Stomach (tissue), 19 donors: Measurements from ENCODE around the gene KNOP1. TPM values are rescaled to one million over a fixed set of nuclear protein-coding genes. Genes with fewer than 3 reads are reported as not detected.
A peak's percentile ranks its signal among the peaks of the same experiment; 100 is the strongest.

ENCODE experiments used
- DNase-seq, 2 donors: peaks; one replicate each; pipeline versions ENCODE4 v3.0.0 to v3.0.0-alpha.2; 2013 to 2019
- H3K27ac ChIP-seq, 5 donors: fragments of 200-600 bp in 4 of 5; sonication (generic) in 4 of 5; one replicate each; pipeline ENCODE4 v1.5.1; 2013 to 2019; ENCODE audit warnings: mild to moderate bottlenecking in 1 of 5, moderate library complexity in 1 of 5
- H3K27me3 ChIP-seq, 3 donors: fragments of 200-600 bp; sonication (generic); one replicate each; pipeline ENCODE4 v1.5.1; 2017 to 2019; ENCODE audit warnings: mixed run types in 1 of 3
- H3K36me3 ChIP-seq, 4 donors: fragments of 200-600 bp; sonication (generic); 1 replicate in 3 of 4; 2 replicates in 1 of 4; pipeline ENCODE4 v1.5.1; 2016 to 2019
- H3K4me1 ChIP-seq, 4 donors: fragments of 200-600 bp; sonication (generic); one replicate each; pipeline ENCODE4 v1.5.1; 2016 to 2019
- H3K4me3 ChIP-seq, 4 donors: fragments of 200-600 bp; sonication (generic) in 3 of 4; one replicate each; pipeline ENCODE4 v1.5.1; 2016 to 2019; ENCODE audit warnings: mild to moderate bottlenecking in 1 of 4
- H3K9me3 ChIP-seq, 4 donors: fragments of 200-600 bp; sonication (generic); one replicate each; pipeline ENCODE4 v1.5.1; 2016 to 2019
- EP300 ChIP-seq: sonication (generic); formaldehyde crosslinking; IDR thresholded peaks from one replicate; pipeline ENCODE4 v1.6.1; 2017; ENCODE audit warnings: antibody characterized with exemption
- POLR2A ChIP-seq, 4 donors: fragments of 450-650 bp; IDR thresholded peaks; one replicate each; pipeline ENCODE4 v1.6.1; 2016; ENCODE audit warnings: antibody characterized with exemption in 4 of 4, control low read depth in 2 of 4, mild to moderate bottlenecking in 1 of 4, moderate library complexity in 1 of 4
- POLR2AphosphoS5 ChIP-seq, 3 donors: sonication (generic); formaldehyde crosslinking; IDR thresholded peaks; one replicate each; pipeline ENCODE4 v1.6.1; 2016; ENCODE audit warnings: antibody characterized with exemption in 3 of 3
- WGBS, 5 donors: extraction: QIAGEN DNeasy Blood & Tissue Kit in 3 of 5; methylation state at CpG; one replicate each; pipeline versions ENCODE4 v1.1.5 to v1.1.7; 2013 to 2018; 5-methylcytosine and 5-hydroxymethylcytosine counted together
- intact Hi-C: fragments of 100-400 bp; cut with DNase I; formaldehyde crosslinking; loops from one replicate; pipeline ENCODE4 v1.15.1; 2023; ENCODE audit warnings: low total_unique reads
- long read RNA-seq, 10 donors: transcript quantifications; one replicate each; lab custom pipeline, GENCODE V29; 2026
- polyA plus RNA-seq, 3 donors: library from polyadenylated mRNA; stranded (reverse); fragments of 200-250 nt; gene quantifications; one replicate each; pipeline ENCODE4 v1.2.3, GENCODE V29; 2013
- total RNA-seq, 5 donors: library from RNA; depleted of rRNA; stranded (reverse); fragments of >200 nt; gene quantifications; one replicate each; pipeline versions ENCODE4 v1.1.0 to v1.2.3, GENCODE V29; 2014 to 2016
- TF ChIP-seq, protein P1 (sequence below), 7 experiments: fragments of 450-650 bp in 4 of 7; fragments of 200-600 bp in 3 of 7; sonication (generic) in 3 of 7; IDR thresholded peaks; one replicate each; pipeline ENCODE4 v1.5.1; 2016 to 2019; ENCODE audit warnings: antibody characterized with exemption in 7 of 7, control low read depth in 2 of 7, mild to moderate bottlenecking in 1 of 7
- donor health status: healthy with polysubstance abuse.
- donor health status: Bipolar disorder and iron deficiency.
- donor health status: healthy.

KNOP1 gene, protein sequence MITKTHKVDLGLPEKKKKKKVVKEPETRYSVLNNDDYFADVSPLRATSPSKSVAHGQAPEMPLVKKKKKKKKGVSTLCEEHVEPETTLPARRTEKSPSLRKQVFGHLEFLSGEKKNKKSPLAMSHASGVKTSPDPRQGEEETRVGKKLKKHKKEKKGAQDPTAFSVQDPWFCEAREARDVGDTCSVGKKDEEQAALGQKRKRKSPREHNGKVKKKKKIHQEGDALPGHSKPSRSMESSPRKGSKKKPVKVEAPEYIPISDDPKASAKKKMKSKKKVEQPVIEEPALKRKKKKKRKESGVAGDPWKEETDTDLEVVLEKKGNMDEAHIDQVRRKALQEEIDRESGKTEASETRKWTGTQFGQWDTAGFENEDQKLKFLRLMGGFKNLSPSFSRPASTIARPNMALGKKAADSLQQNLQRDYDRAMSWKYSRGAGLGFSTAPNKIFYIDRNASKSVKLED
- total RNA-seq (10 to 100 TPM in 4 of 5 donors, 1 to 10 TPM in 1; 7.2 to 26.3 (median 14.2) TPM), polyA plus RNA-seq (10 to 100 TPM in 2 of 3 donors, 1 to 10 TPM in 1; 9.6 to 15.1 (median 12.1) TPM)
- long read RNA-seq, donor 1, partial matches to known transcripts, result 6 of 6 reads
- long read RNA-seq, donor 1, other reads (novel, unspliced or antisense), result 0 of 6 reads
- long read RNA-seq, donor 2, full-length matches to known transcripts, result 3 of 10 reads
- long read RNA-seq, donor 2, partial matches to known transcripts, result 7 of 10 reads
- long read RNA-seq, donor 2, other reads (novel, unspliced or antisense), result 0 of 10 reads
- long read RNA-seq, donor 3, full-length matches to known transcripts, result 3 of 12 reads
- long read RNA-seq, donor 3, partial matches to known transcripts, result 9 of 12 reads
- long read RNA-seq, donor 3, other reads (novel, unspliced or antisense), result 0 of 12 reads
- long read RNA-seq, donor 4, full-length matches to known transcripts, result 1 of 1 reads
- long read RNA-seq, donor 4, partial matches to known transcripts, result 0 of 1 reads
- long read RNA-seq, donor 4, other reads (novel, unspliced or antisense), result 0 of 1 reads
- long read RNA-seq, donor 5, partial matches to known transcripts, result 11 of 11 reads
- long read RNA-seq, donor 5, other reads (novel, unspliced or antisense), result 0 of 11 reads
- long read RNA-seq, donor 6, full-length matches to known transcripts, result 10 of 69 reads
- long read RNA-seq, donor 6, partial matches to known transcripts, result 32 of 69 reads
- long read RNA-seq, donor 6, other reads (novel, unspliced or antisense), result 27 of 69 reads
- long read RNA-seq, donor 7, partial matches to known transcripts, result 14 of 15 reads
- long read RNA-seq, donor 7, other reads (novel, unspliced or antisense), result 0 of 15 reads
- long read RNA-seq, donor 8, full-length matches to known transcripts, result 2 of 15 reads
- long read RNA-seq, donor 8, partial matches to known transcripts, result 13 of 15 reads
- long read RNA-seq, donor 8, other reads (novel, unspliced or antisense), result 0 of 15 reads
- long read RNA-seq, donor 9, partial matches to known transcripts, result 11 of 11 reads
- long read RNA-seq, donor 9, other reads (novel, unspliced or antisense), result 0 of 11 reads
- long read RNA-seq, donor 10, full-length matches to known transcripts, result 1 of 1 reads
- long read RNA-seq, donor 10, partial matches to known transcripts, result 0 of 1 reads
- long read RNA-seq, donor 10, other reads (novel, unspliced or antisense), result 0 of 1 reads

DNA sequence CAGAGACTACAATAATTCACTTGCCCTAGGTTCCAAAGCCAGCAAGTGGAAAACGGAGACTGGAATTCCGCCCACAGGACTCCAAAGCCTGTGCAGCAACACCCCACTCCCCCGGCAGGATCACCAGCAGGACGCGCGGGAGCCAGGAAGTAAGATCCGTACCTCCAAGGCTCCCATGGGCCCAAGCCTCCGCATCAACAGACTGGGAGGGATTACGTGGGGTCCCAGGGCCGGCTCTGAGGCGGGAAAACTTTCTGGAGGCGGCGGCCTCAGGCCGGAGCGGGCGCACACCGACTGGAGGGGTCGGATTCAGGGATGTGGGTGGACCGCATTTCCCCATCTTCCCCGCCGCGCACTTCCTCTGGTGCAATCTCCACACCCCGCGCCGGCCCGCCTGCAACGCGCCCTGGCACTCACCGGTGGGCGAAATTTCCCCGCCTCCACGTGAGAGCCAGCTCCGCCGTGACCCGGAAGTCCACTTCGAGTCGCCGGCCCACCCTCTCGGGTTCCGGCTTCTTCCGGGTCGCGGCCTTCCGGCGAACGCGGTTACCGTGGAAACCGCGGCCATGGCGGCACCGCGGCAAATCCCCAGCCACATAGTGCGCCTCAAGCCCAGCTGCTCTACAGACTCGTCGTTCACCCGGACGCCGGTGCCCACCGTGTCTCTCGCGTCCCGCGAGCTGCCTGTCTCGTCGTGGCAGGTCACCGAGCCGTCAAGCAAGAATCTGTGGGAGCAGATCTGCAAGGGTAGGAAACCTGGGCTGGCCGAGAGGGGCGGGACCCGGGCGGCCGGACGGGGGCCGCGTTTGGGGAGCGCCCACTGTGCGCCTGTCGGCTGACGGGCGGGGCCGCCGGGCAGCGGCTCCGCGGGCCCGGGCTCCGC is at the start of gene KNOP1, which contains the start of gene IQCK:
TSS of gene KNOP1 (minus strand) at position 487 of the 883 bp plus-strand sequence. CDS start 3,192 bp downstream, outside the sequence.
TSS of gene IQCK (plus strand) at position 531 of the 883 bp plus-strand sequence. CDS start at position 567, 36 bp downstream.
- DNase-seq, result peak; percentile 92 to 97
- peak within 1 kb of the TSS; percentile 82 to 100 (median 94) for H3K4me3 ChIP-seq
- H3K36me3 ChIP-seq, result peaks cover 0 to 21% (median 20%) of the 10 kb centered on the region in 4 donors
- H3K4me1 ChIP-seq, result peaks cover 10 to 49% (median 41%) of the 10 kb centered on the region in 4 donors
- TF ChIP-seq, protein P1, sequence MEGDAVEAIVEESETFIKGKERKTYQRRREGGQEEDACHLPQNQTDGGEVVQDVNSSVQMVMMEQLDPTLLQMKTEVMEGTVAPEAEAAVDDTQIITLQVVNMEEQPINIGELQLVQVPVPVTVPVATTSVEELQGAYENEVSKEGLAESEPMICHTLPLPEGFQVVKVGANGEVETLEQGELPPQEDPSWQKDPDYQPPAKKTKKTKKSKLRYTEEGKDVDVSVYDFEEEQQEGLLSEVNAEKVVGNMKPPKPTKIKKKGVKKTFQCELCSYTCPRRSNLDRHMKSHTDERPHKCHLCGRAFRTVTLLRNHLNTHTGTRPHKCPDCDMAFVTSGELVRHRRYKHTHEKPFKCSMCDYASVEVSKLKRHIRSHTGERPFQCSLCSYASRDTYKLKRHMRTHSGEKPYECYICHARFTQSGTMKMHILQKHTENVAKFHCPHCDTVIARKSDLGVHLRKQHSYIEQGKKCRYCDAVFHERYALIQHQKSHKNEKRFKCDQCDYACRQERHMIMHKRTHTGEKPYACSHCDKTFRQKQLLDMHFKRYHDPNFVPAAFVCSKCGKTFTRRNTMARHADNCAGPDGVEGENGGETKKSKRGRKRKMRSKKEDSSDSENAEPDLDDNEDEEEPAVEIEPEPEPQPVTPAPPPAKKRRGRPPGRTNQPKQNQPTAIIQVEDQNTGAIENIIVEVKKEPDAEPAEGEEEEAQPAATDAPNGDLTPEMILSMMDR (IDR thresholded peaks at IDR 0.05), result no peak
- TF ChIP-seq POLR2A (IDR thresholded peaks at IDR 0.05), result no peak
- peak; percentile 66 to 90 (median 71) for TF ChIP-seq POLR2AphosphoS5 (IDR thresholded peaks at IDR 0.05)
- WGBS, 5 donors, result 0 to 1% (median 0%) methylated on average over 41 to 88 of the region's 88 CpGs
- intact Hi-C loops, result loop anchor here (10.0 kb wide), 1 partner anchor 167 kb away; the partner anchor contains the start of gene GPRC5B
- H3K27me3 ChIP-seq, result no peaks in the 10 kb centered on the region
- H3K9me3 ChIP-seq, result no peaks in the 10 kb centered on the region
- H3K27ac ChIP-seq, result peak within 1 kb of the TSS; percentile 73 to 89 (median 88)

DNA sequence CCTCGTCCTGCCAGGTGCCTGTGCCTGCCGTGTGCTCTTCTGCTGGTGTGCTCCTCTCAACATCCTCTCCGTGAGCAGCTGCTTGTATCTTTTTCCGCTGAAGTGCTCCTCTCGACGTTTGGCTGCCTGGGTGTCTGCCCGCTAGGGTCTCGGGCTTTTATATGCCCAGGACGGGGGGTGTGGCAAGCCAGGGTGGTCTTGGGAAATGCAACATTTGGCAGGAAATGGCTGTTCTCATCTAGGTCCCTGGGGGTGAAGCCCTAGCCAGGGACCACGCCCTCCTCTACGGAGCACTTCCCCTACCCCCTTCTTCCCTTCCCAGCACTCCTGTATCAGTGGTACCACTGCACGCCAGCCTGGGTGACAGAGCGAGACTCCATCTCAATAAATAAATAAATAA is 49.5 kb upstream of the KNOP1 start:
- intact Hi-C loops, result no loop called here
- Histone ChIP-seq H3K27me3 (no peaks in the 10 kb centered on the region), H3K36me3 (peaks cover 0 to 8% (median 0%) of the 10 kb centered on the region in 4 donors), H3K4me1 (peaks cover 4 to 13% (median 7%) of the 10 kb centered on the region in 4 donors), H3K9me3 (no peaks in the 10 kb centered on the region), H3K4me3 (no peak overlapping the region), H3K27ac (no peak overlapping the region)
- 85 to 95% (median 91%) methylated on average over 13 of the region's 13 CpGs for WGBS, 5 donors
- no peak for DNase-seq
- TF ChIP-seq POLR2AphosphoS5 (IDR thresholded peaks at IDR 0.05) (no peak), POLR2A (IDR thresholded peaks at IDR 0.05) (no peak), EP300 (no peak)
- TF ChIP-seq, protein P1 (IDR thresholded peaks at IDR 0.05), result no peak

DNA sequence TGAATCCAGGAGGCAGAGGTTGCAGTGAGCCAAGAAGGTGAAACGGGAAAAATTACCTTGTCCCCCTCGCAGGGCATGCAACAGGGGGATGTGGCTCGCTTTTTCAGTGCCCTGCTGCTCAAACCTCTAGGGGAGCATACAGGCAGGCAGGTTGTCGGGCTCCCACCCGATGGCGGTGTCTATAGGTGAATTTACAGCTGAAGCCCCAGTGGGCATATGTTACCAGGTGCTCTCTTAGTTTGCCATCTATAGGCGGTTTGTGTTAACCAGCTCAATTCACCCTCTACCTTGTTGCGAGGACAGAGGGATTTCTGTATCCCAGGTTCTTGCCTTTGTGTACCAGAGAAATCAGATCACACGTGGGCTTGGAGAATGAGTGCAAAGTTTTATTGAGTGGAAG is 49.0 kb upstream of the KNOP1 start:
- Histone ChIP-seq H3K9me3 (no peaks in the 10 kb centered on the region), H3K27ac (peak overlapping the region in 1 of 5 donors; percentile 36), H3K4me1 (peaks cover 4 to 13% (median 7%) of the 10 kb centered on the region in 4 donors), H3K27me3 (no peaks in the 10 kb centered on the region), H3K36me3 (peaks cover 0 to 8% (median 0%) of the 10 kb centered on the region in 4 donors), H3K4me3 (no peak overlapping the region)
- TF ChIP-seq POLR2A (IDR thresholded peaks at IDR 0.05) (no peak), EP300 (no peak), POLR2AphosphoS5 (IDR thresholded peaks at IDR 0.05) (no peak)
- TF ChIP-seq, protein P1 (IDR thresholded peaks at IDR 0.05), result no peak
- no peak for DNase-seq
- 90 to 94% (median 93%) methylated on average over 5 to 9 of the region's 9 CpGs for WGBS, 5 donors
- intact Hi-C loops, result no loop called here
